Glutamatergic neuron (in vitro differentiated cells): ENCODE measurements around the gene PKD1L1. TPM values are rescaled to one million over a fixed set of nuclear protein-coding genes. Genes with fewer than 3 reads are reported as not detected.

Experiments used
- DNase-seq: peaks from one replicate; pipeline ENCODE4 v3.0.0; 2022
- H3K27ac Mint-ChIP-seq: one replicate; pipeline ENCODE4 v1.8.0; 2020; ENCODE audit warnings: mild to moderate bottlenecking, mixed read lengths, inconsistent platforms; ENCODE audit not compliant: unreplicated experiment
- H3K27me3 Mint-ChIP-seq: one replicate; pipeline ENCODE4 v1.8.0; 2020; ENCODE audit warnings: mild to moderate bottlenecking, moderate library complexity, mixed read lengths, inconsistent platforms; ENCODE audit not compliant: unreplicated experiment
- H3K36me3 Mint-ChIP-seq: one replicate; pipeline ENCODE4 v1.8.0; 2020; ENCODE audit warnings: mild to moderate bottlenecking, mixed read lengths, inconsistent platforms; ENCODE audit not compliant: unreplicated experiment
- H3K4me1 Mint-ChIP-seq: one replicate; pipeline ENCODE4 v1.8.0; 2020; ENCODE audit warnings: mild to moderate bottlenecking, low read depth, mixed read lengths, inconsistent platforms; ENCODE audit not compliant: unreplicated experiment
- H3K4me3 Mint-ChIP-seq: one replicate; pipeline ENCODE4 v1.8.0; 2020; ENCODE audit warnings: mild to moderate bottlenecking, mixed read lengths, inconsistent platforms; ENCODE audit not compliant: unreplicated experiment
- H3K9me3 Mint-ChIP-seq: one replicate; pipeline ENCODE4 v1.8.0; 2020; ENCODE audit warnings: mild to moderate bottlenecking, moderate library complexity, mixed read lengths, inconsistent platforms; ENCODE audit not compliant: unreplicated experiment
- CTCF ChIP-seq: fragments of 200-600 bp; sonication (generic); IDR thresholded peaks from one replicate; pipeline ENCODE4 v1.5.0; 2021; ENCODE audit not compliant: partially characterized antibody, unreplicated experiment
- total RNA-seq: library from RNA; stranded (reverse); fragmentation: NEBNext Ultra II Directional; extraction: Animal tissue kit (Norgen Biotek cat#: 25700); gene quantifications from one replicate; pipeline ENCODE4 v1.2.1, GENCODE V29; 2021; ENCODE audit not compliant: unreplicated experiment

PKD1L1 gene
- total RNA-seq, 1 donor from 2014 or later, result 0.17 TPM

DNA sequence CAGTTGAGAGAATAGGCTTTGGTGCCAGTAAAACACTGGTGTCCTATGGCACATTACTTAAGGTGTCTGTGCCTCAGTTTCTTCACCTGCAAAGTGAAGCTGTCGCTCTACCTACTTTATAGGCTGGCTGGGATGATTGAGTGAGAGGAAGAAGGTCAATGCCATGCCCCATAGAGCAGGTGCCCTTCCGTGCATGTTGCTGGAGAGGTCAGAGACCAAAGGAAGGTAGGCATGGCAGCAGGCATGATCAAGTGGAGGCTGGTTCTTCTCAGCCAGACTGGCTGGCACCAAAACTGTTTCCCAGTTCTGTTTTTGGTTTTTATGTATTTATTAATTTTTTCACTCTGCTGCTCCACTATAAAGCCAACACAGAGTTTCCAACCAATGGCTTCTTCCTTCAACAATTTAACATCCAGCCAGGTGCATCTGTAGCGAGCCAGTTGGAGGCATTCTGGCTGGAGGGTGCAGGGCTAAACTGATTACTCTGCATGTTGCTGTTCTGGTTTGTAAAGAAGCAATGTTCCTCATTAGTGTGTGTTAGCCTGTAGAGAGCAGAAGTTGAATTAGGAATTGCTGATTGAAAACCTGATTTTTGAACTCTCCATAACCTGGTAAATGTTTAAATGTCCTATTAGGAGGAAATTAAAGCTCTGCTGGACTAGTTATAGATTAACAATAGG, 222.1 kb downstream of the PKD1L1 start:
- H3K4me3 Mint-ChIP-seq, result no peak overlapping the region
- H3K27me3 Mint-ChIP-seq, result peaks cover 3% of the 10 kb centered on the region
- H3K27ac Mint-ChIP-seq, result no peak overlapping the region
- peaks cover 2% of the 10 kb centered on the region for H3K4me1 Mint-ChIP-seq
- no peak for TF ChIP-seq CTCF
- H3K36me3 Mint-ChIP-seq, result no peaks in the 10 kb centered on the region
- no peak for DNase-seq
- peaks cover 2% of the 10 kb centered on the region for H3K9me3 Mint-ChIP-seq

DNA sequence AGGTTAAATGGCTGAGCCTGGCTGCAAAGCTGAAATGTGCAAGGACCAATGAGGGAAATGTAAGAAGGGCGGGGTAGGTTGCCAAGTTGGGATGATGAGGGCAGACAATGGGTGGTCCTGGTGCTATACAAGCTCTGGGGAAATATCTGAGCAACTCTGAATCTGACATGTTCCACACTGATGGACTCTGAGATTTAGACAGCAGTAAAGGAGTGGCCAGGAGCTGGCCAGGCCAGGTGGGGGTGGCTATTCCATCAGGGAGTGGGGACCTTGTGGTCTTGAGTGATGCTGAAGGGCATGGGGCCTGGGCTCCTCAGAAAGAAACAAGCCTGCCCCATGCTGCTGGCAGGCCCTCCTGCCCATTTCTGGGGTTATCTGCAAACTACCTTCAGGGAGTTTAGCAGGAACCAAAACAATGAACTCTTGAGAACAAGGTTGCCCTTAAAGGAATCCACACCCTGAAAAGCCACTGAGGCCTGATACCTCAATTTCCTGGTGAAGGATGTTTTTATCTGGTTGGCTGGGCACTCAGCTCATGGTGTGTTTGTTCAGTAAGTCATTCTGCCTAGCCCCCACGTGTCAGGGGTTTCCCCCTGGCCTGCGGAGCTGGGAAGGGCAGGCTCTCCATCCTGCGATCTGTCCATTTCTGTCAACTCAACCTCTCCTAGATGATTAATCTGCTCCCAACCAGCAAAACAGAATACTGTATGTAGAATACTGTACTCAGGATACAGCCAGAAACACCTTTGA, 223.1 kb downstream of the PKD1L1 start:
- H3K27ac Mint-ChIP-seq, result no peak overlapping the region

More for the DNA sequence above, 223.1 kb downstream of the PKD1L1 start:
- peaks cover 2% of the 10 kb centered on the region for H3K9me3 Mint-ChIP-seq
- peaks cover 3% of the 10 kb centered on the region for H3K4me1 Mint-ChIP-seq
- DNase-seq, result no peak
- no peak for TF ChIP-seq CTCF
- no peaks in the 10 kb centered on the region for H3K36me3 Mint-ChIP-seq
- no peak overlapping the region for H3K4me3 Mint-ChIP-seq
- H3K27me3 Mint-ChIP-seq, result peaks cover 3% of the 10 kb centered on the region

Other genes with a start within 250 kb of the PKD1L1 start
- gene HUS1, start 31.1 kb upstream of the PKD1L1 start, total RNA-seq, result 40.6 TPM
- not detected for gene SUN3, start 80.6 kb upstream of the PKD1L1 start, total RNA-seq
- gene C7orf57, start 87.1 kb upstream of the PKD1L1 start, total RNA-seq, result not detected
- 29.8 TPM for gene UPP1, start 140.8 kb upstream of the PKD1L1 start, total RNA-seq
- 0.61 TPM for gene ABCA13, start 223.0 kb upstream of the PKD1L1 start, total RNA-seq